GM12878 (cell line): ENCODE results near the gene RTN4RL1. TPM values are rescaled to one million over a fixed set of nuclear protein-coding genes. Genes with fewer than 3 reads are reported as not detected.

ENCODE experiments used
- BACH1 ChIP-seq: fragments of 450-650 bp; IDR thresholded peaks from 2 replicates; pipeline ENCODE4 v1.6.1; 2017; ENCODE audit warnings: mild to moderate bottlenecking, borderline replicate concordance
- CHD1 ChIP-seq: IDR thresholded peaks from 2 replicates; pipeline ENCODE4 v1.6.1; 2012; ENCODE audit warnings: low read depth, low read length, improper control_type of control experiment
- ESRRA ChIP-seq: IDR thresholded peaks from 2 replicates; pipeline ENCODE4 v1.6.1; 2012; ENCODE audit warnings: mild to moderate bottlenecking, low read length, improper control_type of control experiment
- IKZF1 ChIP-seq: fragments of 450-650 bp; conservative IDR thresholded peaks from 2 replicates; pipeline ENCODE4 v1.6.1; 2017; ENCODE audit warnings: antibody characterized with exemption, mild to moderate bottlenecking
- KDM1A ChIP-seq: fragments of 200-600 bp; sonication (generic); IDR thresholded peaks from 2 replicates; pipeline ENCODE4 v1.6.1; 2016; ENCODE audit warnings: borderline replicate concordance
- LARP7 ChIP-seq: fragments of 450-650 bp; IDR thresholded peaks from 2 replicates; pipeline ENCODE4 v1.6.1; 2017; ENCODE audit warnings: mild to moderate bottlenecking
- MTA2 ChIP-seq: fragments of 450-650 bp; IDR thresholded peaks from 2 replicates; pipeline ENCODE4 v1.6.1; 2016; ENCODE audit warnings: low read depth, mild to moderate bottlenecking, moderate library complexity
- NBN ChIP-seq: fragments of 450-650 bp; IDR thresholded peaks from 2 replicates; pipeline ENCODE4 v1.6.1; 2016
- PKNOX1 ChIP-seq: fragments of 450-650 bp; IDR thresholded peaks from 2 replicates; pipeline ENCODE4 v1.6.1; 2016; ENCODE audit warnings: mild to moderate bottlenecking
- POLR2A ChIP-seq: IDR thresholded peaks from 2 replicates; pipeline ENCODE4 v1.6.1; 2011; ENCODE audit warnings: low read depth, mild to moderate bottlenecking, low read length
- POLR2AphosphoS5 ChIP-seq: IDR thresholded peaks from 2 replicates; pipeline ENCODE4 v1.6.1; 2011; ENCODE audit warnings: mild to moderate bottlenecking, low read length, inconsistent platforms
- REST ChIP-seq: IDR thresholded peaks from 2 replicates; pipeline ENCODE4 v1.6.1; 2012; ENCODE audit warnings: mild to moderate bottlenecking, low read depth, low read length
- SIN3A ChIP-seq: IDR thresholded peaks from 2 replicates; pipeline ENCODE4 v1.6.1; 2012; ENCODE audit warnings: low read depth, low read length, improper control_type of control experiment
- SPI1 ChIP-seq: IDR thresholded peaks from 2 replicates; pipeline ENCODE4 v1.6.1; 2011; ENCODE audit warnings: low read depth, mild to moderate bottlenecking, low read length, moderate library complexity, borderline replicate concordance; ENCODE audit not compliant: insufficient read depth
- TBL1XR1 ChIP-seq: IDR thresholded peaks from 2 replicates; pipeline ENCODE4 v1.6.1; 2012; ENCODE audit warnings: low read depth, low read length, improper control_type of control experiment
- ZBED1 ChIP-seq: IDR thresholded peaks from 2 replicates; pipeline ENCODE4 v1.6.1; 2016; ENCODE audit warnings: borderline replicate concordance
- polyA plus RNA-seq, 11 experiments: library from polyadenylated mRNA; depleted of rRNA in 4 of 11; unstranded in 6 of 11; stranded (reverse) in 5 of 11; fragments of >200 nt; fragmentation: Nextera tagmentation in 4 of 11; fragmentation: Illumina TruSeq in 1 of 11; extraction: Ambion mirVana in 4 of 11; extraction: Trizol in 1 of 11; gene quantifications; 1 replicate in 1 of 11; 2 replicates in 10 of 11; pipeline versions ENCODE4 v1.2.1 to v1.2.3, GENCODE V29; 2011 to 2016; ENCODE audit warnings: inconsistent platforms in 2 of 11, missing spikeins in 2 of 11, low read depth in 1 of 11
- total RNA-seq, 4 experiments: library from RNA; depleted of rRNA in 3 of 4; stranded (reverse); fragments of >200 nt in 3 of 4; fragmentation: Illumina TruSeq in 1 of 4; extraction: Trizol in 1 of 4; gene quantifications; 2 replicates each; pipeline versions ENCODE4 v1.2.1 to v1.2.3, GENCODE V29; 2013 to 2021
- TF ChIP-seq, protein P1 (sequence below): fragments of 450-650 bp; IDR thresholded peaks from 2 replicates; pipeline ENCODE4 v1.6.1; 2017; ENCODE audit warnings: mild to moderate bottlenecking, moderate library complexity
- TF ChIP-seq, protein P2 (sequence below): IDR thresholded peaks from 2 replicates; pipeline ENCODE4 v1.6.1; 2012; ENCODE audit warnings: low read length, inconsistent platforms
- TF ChIP-seq, protein P3 (sequence below): IDR thresholded peaks from 2 replicates; pipeline ENCODE4 v1.6.1; 2011; ENCODE audit warnings: low read depth, low read length, improper control_type of control experiment, borderline replicate concordance

RTN4RL1 gene
- total and polyA plus RNA-seq, 10 of the 15 experiments (the other 5 are each of a cell fraction or from before 2014, with no cell fraction given) = 0.08 to 0.11 (median 0.10) TPM; not detected in 7

- TF ChIP-seq, protein P1, sequence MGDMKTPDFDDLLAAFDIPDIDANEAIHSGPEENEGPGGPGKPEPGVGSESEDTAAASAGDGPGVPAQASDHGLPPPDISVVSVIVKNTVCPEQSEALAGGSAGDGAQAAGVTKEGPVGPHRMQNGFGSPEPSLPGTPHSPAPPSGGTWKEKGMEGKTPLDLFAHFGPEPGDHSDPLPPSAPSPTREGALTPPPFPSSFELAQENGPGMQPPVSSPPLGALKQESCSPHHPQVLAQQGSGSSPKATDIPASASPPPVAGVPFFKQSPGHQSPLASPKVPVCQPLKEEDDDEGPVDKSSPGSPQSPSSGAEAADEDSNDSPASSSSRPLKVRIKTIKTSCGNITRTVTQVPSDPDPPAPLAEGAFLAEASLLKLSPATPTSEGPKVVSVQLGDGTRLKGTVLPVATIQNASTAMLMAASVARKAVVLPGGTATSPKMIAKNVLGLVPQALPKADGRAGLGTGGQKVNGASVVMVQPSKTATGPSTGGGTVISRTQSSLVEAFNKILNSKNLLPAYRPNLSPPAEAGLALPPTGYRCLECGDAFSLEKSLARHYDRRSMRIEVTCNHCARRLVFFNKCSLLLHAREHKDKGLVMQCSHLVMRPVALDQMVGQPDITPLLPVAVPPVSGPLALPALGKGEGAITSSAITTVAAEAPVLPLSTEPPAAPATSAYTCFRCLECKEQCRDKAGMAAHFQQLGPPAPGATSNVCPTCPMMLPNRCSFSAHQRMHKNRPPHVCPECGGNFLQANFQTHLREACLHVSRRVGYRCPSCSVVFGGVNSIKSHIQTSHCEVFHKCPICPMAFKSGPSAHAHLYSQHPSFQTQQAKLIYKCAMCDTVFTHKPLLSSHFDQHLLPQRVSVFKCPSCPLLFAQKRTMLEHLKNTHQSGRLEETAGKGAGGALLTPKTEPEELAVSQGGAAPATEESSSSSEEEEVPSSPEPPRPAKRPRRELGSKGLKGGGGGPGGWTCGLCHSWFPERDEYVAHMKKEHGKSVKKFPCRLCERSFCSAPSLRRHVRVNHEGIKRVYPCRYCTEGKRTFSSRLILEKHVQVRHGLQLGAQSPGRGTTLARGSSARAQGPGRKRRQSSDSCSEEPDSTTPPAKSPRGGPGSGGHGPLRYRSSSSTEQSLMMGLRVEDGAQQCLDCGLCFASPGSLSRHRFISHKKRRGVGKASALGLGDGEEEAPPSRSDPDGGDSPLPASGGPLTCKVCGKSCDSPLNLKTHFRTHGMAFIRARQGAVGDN = peak; percentile 43; the same call in 1 of the 2 replicates
- TF ChIP-seq ESRRA (no peak), SIN3A (peak; percentile 72), MTA2 (no peak), SPI1 (no peak), KDM1A (no peak), CHD1 (no peak), REST (no peak), BACH1 (0 out of 2 replicates have a peak, but pooled peaks have one; percentile 53), PKNOX1 (0 out of 2 replicates have a peak, but pooled peaks have one; percentile 15), LARP7 (peak; percentile 94), POLR2AphosphoS5 (no peak), NBN (0 out of 2 replicates have a peak, but pooled peaks have one; percentile 32), TBL1XR1 (no peak), POLR2A (0 out of 2 replicates have a peak, but pooled peaks have one; percentile 40), IKZF1 (peak; percentile 59; the same call in 1 of the 2 replicates), ZBED1 (no peak)
- TF ChIP-seq, protein P2, sequence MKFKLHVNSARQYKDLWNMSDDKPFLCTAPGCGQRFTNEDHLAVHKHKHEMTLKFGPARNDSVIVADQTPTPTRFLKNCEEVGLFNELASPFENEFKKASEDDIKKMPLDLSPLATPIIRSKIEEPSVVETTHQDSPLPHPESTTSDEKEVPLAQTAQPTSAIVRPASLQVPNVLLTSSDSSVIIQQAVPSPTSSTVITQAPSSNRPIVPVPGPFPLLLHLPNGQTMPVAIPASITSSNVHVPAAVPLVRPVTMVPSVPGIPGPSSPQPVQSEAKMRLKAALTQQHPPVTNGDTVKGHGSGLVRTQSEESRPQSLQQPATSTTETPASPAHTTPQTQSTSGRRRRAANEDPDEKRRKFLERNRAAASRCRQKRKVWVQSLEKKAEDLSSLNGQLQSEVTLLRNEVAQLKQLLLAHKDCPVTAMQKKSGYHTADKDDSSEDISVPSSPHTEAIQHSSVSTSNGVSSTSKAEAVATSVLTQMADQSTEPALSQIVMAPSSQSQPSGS = no peak
- TF ChIP-seq, protein P3, sequence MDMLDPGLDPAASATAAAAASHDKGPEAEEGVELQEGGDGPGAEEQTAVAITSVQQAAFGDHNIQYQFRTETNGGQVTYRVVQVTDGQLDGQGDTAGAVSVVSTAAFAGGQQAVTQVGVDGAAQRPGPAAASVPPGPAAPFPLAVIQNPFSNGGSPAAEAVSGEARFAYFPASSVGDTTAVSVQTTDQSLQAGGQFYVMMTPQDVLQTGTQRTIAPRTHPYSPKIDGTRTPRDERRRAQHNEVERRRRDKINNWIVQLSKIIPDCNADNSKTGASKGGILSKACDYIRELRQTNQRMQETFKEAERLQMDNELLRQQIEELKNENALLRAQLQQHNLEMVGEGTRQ = no peak
These were observed 28.5 kb upstream of the RTN4RL1 start (continued) for GRCh38 chr17:2053380-2054261.
